Measurements from ENCODE around the gene N4BP2.

The N4BP2 gene

GRCh38 chr4:40193578-40193977, 136.9 kb downstream of the N4BP2 start:
- no peak for DNase-seq

- DNase-seq: peak; percentile 67 to 85
Observed at GRCh38 chr4:40194602-40195161, 138.0 kb downstream of the N4BP2 start.

GRCh38 chr4:40195182-40196177, 138.8 kb downstream of the N4BP2 start:
- DNase-seq: peak in 1 of 2 donors; percentile 24

GRCh38 chr4:40196272-40196671, 139.6 kb downstream of the N4BP2 start:
- DNase-seq: peak in 1 of 2 donors; percentile 27

GRCh38 chr4:40196724-40197281, 140.2 kb downstream of the N4BP2 start, which contains the start of gene RHOH:
Gene RHOH, plus strand, starts transcription at chr4:40197031. Its CDS starts 46,356 bp downstream, at chr4:40243387.
- peak; percentile 88 to 91 for DNase-seq

- peak; percentile 48 to 89 for DNase-seq
Observed at GRCh38 chr4:40197879-40198689, 141.4 kb downstream of the N4BP2 start.

- peak in 1 of 2 donors; percentile 69 for DNase-seq
Observed at GRCh38 chr4:40199179-40199670, 142.6 kb downstream of the N4BP2 start.

- DNase-seq: peak; percentile 76 to 84
Observed at GRCh38 chr4:40199999-40200874, 143.6 kb downstream of the N4BP2 start.

GRCh38 chr4:40200875-40201801, 144.5 kb downstream of the N4BP2 start:
- peak in 1 of 2 donors; percentile 81 for DNase-seq

- DNase-seq: peak in 1 of 2 donors; percentile 35
Observed at GRCh38 chr4:40201898-40202297, 145.2 kb downstream of the N4BP2 start.

- DNase-seq: peak in 1 of 2 donors; percentile 61
Observed at GRCh38 chr4:40202474-40202873, 145.8 kb downstream of the N4BP2 start.

- DNase-seq: peak in 1 of 2 donors; percentile 45
Observed at GRCh38 chr4:40204507-40205258, 148.0 kb downstream of the N4BP2 start.

- peak; percentile 71 to 80 for DNase-seq
Observed at GRCh38 chr4:40205259-40206198, 148.9 kb downstream of the N4BP2 start.

GRCh38 chr4:40206426-40206825, 149.8 kb downstream of the N4BP2 start:
- DNase-seq: peak in 1 of 2 donors; percentile 66
